GM18873 (cell line): ENCODE results near the gene PAK6.

Experiments used
- ATAC-seq: cut with Tn5 transposase; IDR thresholded peaks from one replicate; pipeline ENCODE4 v1.9.1; 2021; ENCODE audit warnings: mild to moderate bottlenecking, moderate library complexity, moderate number of reproducible peaks; ENCODE audit not compliant: unreplicated experiment, low FRiP score

The PAK6 gene

DNA sequence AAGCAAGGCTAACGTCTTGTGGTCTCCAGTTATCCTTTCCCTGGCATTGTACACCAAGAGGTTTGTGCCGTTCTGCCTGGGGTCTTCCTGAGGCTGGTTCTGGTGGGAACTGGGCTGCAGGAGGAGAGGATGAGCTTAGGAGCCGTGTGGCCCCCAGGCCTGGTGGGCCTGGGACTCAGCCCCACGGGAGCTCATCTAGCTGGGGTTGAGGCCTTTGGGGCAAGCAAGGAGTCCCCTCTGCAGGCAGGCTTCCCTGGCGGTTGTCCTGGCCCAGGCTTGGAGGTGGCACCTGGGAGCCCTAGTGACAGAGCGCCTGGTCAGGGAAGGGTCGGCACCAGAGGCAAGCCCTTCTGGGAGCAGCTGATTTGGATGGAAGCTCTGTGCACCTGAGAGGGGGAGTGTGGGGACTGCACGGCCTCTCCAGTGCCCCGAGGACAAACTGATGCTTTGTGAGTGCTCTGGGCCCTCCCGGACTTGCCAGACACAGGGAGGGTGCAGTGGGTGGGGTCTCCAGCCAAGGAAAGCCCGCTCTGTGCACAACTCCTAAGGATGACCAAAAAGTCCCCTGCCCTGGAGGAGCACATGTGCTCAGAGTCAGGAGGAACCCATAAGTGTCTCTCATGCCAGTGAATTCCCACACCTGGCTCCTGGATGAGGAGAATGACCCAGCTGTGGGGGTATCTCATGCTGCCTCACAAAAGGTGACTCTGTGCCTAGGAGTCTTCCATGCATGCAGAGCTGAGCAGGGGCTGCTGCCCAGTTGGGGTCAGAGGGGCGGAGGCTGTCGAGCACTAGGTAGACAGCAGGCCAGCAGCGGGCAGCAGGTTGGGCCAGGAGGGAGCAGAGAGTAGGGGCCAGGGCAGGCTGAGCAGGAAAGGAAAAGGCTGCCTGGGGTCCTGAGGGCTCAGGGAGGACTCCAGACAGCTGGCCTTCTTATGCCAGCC lies 2.7 kb downstream of the PAK6 start:
- ATAC-seq, result no peak

DNA sequence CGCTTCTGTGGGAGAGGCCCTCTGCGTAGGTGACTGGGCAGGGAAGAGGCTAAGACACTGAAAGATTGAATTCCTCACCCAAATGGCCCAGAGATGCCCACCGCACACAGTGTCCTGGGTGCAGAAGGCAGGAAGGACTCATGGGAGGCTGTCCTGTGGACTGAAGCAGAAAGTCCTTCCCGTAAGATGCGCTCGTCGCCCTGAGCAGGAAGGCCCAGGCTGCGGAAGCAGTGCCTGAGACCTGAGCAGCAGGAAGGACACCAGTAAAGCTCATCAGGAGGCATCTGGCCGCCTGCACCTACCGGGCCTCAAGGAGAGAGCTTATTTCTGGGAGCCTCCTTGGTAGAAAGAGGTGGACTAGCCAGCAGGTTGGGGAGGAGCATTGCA lies 3.3 kb downstream of the PAK6 start:
- no peak for ATAC-seq

DNA sequence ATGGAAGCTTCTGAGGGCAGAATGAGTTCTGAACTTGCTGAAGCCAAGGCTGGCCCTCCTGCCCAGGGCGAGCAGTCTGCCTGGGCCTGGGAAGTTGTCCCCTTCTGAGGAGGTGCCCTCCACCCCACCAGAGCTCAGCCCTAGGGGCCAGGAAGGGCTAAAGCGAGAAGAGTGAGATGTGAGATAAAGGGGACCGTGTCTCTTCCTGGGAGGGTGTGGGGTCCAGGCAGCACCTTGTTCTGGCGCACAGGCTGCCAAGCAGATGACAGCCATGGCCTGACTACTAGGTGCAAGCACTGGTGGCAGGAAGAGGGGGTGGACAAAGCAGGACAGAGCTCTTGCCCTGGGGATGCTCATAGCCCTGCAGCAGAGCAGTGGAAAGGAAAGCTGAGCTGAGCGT lies 3.7 kb downstream of the PAK6 start:
- ATAC-seq, result no peak

DNA sequence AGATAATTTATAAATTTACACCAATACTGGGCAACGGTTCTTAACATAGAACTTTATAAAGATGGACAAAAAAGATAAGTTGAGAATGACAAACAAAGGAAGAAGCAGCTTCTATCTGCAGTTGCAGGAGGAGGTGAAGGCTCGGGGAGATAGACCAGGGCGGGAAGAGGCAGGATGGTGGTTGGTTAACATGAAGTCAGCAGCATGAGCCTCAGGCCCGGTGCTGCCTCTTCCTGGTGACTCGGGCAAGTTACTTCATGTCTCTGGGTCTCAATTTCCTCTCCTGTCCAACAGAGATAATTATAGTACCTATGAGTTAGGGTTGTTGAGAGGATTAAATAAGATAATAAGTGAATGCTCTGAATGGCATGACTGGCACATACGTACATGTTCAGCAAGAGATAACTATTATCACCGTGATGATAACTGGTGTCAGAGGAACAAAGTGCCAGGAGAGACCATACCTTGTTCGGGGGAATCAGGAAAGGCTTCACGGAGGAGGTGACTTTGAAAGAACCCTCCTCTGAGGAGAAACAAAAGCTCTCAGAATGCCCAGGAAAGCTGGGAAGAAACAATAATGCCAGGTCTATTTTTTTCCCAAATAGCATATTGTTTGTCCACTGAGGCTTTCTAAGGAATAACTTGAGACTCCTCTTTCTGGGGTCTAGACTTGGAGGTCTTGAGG lies 4.4 kb downstream of the PAK6 start:
- ATAC-seq, result no peak

DNA sequence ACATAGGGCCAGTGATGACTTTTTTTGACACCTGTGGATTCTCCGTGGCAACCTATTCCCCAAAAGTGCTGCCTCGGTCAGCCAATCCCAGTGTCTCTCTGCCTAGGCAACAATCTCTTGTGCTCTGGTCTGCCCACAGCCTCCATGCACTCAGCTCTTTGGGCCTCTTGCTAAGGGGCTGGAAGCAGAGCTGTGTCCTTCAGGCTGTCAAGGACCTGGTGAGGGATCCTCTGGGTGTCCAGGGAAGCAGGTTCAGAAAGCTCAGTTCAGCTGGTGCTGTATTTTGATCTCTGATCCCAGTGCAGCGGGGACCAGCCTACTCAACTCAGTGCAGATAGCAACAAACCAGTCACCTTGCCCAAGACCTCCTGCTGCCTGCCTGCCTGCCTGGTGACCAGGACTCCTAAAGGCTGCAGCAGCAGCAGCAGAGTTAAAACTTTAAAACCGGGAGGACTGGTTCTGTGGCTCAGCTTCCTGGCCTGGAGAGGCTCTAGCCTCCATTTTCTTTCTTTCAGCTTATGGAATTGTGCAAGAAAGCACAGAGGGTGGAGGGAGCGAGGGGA lies 6.2 kb downstream of the PAK6 start:
- no peak for ATAC-seq

DNA sequence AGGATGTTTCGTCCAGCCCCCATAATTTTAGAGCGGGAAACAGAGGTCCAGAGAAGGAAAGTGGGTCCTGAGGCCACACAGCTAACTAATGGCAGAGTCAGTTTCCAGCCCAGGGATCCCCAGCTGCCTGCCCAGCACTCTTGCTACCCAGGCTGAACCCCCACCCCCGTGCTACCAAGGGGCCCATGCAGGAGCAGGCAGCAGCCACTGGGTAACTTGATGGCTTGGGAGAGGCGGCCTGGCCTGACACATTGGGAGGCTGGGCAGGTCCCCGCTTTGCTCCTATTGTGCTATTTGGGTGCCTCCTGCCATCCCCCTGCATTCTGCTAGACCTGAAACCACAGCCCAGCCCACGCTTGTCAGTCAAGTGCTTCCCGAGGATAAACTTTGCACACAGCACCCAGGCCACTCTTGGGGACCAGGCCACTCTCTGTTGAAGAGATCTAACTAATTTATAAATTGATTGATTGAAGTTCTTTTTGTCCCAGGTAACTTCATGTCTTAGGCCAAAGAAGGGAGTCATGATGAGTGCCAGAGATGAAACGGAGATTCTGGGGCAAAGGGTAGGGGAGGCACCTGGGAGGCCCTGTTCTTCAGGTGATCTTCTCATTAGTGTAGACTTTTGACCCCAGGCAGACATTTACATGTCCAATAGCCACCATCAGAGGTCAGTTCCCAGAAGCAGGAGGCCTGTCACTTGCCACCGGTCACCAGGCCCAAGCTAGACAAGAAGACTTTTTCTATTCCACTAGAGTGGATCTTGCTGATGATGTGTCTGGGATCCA lies 7.0 kb downstream of the PAK6 start:
- ATAC-seq, result no peak

DNA sequence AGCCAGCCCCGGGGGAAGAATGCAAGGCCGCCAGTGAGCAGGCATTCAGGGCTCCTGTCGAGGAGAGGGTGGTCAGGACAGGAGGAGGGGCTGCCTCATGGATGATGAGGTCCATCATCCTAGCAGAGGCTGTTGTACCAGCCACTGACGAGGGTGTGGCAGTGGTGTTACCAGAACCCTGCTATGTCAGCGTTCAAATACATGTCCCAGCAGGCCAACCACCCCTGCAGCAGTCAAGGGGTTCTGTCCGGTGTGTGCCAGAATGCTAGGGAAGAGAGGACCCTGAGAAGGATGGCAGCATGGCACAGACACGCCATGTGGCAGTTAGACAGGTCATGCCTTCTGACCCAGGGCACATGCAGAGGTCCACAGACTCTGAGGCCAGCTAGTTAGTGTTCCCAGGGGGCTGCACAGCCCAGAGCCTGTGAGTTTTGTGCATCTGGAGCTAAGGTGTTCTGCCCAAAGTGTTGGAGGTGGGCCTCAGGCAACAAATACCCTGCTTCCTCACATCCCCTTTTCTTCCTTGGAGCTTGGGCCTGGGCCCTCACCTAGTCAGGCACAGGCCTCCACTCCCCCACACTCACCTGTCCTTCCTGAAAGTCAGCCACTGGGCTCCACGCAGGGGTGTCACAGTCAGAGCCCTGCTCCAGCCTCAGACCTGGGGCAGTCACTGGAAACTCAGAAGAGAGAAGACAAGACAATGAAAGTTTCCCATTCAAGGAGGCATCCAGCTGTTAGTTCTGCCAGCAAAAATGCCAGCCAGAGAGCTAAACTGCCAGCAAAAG lies 7.8 kb downstream of the PAK6 start:
- no peak for ATAC-seq

DNA sequence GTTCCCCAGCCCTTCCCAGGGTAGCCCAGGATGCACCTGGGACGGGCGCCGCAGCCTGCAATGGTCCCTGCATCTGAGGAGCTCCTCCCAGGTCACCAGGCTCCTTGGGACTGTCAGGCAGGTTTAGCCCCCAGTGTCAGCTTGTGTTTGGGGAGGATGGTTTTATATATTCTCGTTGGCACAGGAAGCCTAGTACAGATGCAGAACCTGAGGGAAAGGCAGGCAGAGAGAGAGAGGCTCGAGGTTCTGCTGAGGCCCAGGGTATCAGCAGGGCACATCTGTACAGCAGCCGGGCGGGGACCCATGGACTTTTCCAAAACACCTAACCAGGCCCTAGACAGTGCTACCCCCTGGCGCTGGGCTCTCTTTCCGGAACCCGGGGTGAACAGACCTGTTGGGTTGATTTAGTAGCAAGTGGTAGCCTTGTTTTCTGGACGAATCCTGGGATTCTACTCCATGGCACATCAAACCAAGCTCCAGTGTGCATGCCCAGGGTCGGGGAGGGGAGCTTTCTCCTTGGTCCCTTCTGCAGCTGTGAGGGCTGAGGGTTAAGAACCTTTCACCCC lies 8.6 kb downstream of the PAK6 start:
- no peak for ATAC-seq

DNA sequence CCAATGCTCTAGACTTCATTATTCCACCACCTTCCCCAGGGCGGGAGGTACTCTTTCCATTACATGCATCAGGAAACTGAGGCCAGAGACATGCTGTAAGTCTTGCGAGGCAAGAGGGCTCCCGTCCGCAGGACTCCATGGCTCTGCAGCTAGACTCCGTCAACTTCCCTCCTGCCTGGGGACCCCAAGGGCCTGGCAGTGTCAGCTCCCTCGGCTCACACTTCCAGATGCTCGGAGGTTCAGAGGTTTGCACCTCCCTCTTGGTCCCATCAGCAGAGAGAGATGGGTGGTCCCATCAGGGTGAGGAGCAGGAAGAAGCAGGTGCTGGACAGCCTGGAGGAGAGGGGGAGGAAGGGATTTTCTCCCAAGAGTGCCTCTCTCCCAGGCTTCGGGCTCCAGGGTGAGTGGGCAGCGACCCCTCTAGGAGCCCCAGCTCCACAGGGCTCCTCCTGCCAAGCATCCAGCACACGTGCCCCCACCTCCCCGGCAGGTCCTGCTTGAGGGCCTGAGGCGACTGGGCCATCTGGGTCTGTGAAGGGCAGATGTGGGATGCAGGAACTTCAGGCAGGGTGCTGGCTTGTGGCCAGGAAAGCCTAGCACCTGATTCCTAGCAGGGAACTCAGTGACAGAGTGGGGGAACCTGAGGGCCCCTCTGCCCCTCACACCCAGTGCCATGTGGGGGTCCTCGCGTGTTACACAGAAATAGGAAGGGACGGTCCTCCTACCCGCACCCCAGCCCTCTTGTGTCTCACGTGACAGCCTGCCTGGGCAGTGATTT lies 9.3 kb downstream of the PAK6 start:
- ATAC-seq, result no peak

DNA sequence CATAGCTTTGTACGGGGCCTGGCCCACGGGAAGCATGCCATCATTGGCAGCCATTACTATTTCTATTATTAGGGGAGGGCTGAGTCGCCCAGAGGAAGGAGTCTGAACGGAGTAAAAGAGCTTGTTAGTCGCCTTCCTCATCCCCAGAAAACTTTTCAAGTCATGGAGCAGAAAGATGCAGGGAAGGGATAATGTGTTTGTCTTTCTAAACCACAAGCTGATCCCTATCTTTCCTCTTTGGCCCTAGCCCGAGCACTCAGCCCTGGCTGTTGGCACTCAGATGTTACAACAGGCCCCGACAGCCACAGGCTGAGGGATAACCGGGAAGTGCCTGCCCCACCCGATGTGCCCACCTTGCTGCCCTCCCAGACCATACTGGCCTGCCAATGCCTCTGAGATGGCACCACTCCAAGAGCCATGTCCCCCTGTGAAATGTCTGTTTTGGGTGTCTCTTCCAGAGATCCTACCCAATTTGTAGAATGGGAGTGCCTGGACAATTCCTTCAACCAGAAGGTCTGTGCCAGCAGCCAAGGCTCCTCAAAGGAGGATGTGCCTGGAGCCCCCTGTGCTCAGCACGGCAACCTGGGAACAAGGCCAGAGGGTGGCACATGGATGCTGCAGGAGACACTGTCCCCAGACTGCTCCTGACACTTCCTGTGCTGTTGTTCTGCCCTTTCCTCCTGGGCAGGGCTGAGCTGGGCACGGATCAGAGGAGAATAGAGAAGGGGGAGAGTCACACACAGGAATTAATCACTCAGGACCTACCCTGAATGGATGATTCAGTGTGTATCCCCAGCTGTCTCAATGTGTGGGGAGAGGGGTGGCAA lies 10.8 kb downstream of the PAK6 start:
- ATAC-seq, result no peak

DNA sequence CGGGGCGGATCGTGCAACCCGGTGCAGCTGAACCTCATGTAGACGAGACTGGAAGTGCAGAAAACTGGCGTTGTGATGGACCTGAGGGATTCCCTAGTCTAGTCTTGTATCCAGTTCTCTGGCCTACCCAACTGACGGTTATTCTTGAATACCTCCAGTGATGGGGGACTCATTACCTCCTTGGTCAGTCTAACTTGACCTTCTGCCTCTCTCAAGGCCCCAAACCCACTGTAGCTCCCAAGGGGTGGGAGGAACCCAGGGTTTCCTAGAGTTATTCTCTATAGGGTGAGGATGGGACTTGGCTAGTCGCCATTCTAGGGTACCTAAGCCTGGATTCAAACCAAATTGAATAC lies 11.4 kb downstream of the PAK6 start:
- no peak for ATAC-seq

DNA sequence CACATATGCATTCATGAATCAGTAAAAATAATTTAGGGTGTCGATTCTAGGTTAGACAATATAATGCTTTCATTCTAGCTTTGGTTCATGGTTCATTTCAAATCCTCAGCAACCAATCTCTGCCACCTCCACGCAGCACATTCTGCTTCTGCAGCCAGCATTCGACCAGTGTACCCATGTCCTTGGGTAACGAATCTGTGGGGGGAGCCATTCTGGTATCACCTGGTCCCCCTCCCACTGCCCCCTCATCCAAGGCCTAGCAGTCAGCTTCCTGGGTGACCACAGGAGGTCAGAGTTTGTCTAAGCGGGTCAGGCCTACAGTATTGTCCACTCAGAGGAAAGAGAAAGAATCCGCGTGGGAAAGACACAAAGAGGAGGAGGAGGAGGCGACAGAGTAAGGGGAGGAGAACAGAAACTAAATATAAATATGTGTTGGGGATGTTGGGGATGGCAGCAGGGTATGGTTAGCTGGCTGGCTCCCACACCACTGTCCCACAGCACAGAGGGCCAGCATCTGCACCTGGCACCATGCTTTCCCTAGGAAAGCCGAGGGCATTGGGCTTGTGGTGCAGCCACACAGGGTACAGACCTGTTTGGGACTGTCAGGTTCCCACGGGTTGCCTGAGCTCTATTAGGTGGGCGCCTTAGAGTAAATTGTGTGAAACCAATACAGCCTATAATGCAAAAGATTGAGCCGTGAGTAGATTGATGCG lies 12.1 kb downstream of the PAK6 start:
- no peak for ATAC-seq

DNA sequence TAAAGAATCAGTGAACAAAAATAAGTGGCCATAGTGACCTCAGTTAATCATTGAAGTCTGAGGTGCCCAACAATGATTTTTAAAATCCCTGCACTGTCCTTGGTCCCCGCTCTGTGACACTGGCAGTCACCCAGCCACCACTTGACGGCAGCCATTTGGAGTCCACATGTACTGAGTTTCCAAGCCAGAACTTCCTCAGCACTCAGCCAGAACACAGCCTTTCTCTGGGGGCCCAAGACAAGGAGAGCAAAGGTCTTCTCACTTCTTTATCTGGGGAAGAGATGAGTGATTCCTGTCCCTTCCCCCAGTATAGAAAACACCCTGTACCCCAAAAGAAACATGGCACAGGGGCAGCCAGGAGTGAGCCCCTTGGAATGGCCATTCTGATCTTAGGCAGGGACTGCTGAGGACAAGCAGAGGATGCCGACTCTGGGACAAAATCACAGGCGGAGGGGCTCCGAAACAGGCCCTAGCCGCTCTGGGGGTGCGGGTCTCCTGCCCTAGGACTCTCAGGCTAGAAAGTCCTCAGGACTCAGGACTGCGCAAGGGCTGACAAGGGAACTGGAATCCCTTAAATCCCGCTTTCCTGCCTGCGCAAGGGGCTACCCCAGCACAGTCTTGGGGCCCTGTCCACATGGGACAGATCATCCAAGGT lies 12.8 kb downstream of the PAK6 start:
- no peak for ATAC-seq

DNA sequence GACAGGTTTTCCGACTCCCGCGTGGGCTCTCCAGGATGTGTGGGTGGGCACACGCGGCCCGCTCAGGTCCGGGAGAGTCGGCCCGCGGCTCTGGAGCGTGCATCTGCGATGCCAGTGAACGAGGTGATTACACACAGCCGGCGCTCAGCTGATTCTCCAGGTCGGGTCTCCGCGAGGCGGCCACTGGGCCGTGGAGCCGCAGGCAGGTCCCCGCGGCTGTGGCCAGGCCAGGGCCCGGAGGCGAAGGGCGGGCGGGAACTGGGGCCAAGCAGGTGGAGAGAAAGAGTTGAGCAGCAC lies 13.2 kb downstream of the PAK6 start:
- no peak for ATAC-seq

DNA sequence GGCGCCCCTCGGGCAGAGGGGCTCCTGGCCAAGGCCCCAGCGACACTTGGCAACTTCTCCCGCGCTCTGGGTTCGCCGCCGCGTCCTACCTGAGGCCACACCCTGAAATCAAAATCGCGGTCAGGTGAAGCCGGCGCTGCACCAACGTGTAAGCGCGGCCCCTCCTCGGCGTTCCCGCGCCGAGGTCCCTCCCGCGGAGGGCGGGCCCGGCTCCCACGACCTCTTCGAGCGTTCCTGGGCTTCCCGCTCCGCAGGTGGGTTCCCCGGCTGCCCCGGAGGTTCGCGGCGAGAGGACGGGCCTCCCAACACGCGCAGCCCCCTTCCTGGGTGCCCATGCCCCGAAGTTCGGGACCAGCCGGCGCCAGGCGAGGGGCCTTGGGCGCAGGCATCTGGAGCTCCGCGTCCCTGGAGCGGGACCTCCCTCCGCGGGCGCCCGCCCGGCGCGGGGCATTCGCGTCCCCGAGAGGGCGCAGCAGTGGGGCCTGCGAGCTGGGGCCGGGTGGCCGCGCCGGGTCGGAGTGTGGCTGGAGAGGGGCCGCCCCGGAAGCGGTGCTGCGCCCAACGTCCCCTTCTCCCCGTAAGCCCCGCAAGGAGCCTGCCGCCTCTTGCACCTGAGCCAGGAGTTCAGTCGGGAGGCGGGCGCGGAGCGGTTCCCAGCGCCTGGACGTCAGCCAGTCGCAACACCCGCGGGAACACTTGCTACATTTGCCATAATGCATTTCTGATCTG lies 13.7 kb downstream of the PAK6 start:
- ATAC-seq, result no peak

DNA sequence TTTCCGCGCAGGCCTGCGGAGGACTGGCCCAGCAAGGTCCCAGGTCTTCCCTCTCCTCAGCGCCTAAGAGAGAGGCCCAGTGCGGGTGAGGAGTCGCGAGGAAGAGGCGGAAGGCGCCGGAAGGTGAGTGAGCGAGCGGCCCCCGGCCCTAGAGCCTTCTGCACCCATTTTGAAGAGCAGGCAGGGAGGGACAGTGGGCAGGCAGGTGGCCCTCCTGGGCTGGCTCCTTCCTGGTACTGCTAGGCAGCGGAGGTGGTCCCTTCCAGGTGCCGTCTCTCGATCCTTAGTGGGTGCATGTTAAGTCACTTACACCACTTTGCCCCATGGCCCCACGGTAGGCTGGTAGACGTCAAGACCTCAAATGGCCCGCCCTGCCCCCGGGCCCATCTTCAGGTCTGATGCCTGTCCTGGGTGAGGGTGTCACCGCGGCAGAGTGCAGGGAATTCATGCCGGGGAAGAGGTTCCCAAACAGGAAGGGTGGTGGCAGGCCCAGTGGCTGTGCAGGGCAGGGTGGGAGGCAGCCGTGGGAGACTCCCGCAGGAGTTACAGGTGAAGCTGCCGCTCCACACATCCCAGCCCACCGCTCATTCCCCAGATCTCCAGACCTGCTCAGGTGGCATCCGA lies 14.4 kb downstream of the PAK6 start:
- ATAC-seq, result no peak
